OCI-LY1 (cell line): ENCODE data around the gene ZNF438.

ENCODE experiments used
- H2AFZ ChIP-seq: fragments of 200-600 bp; sonication (generic), shearing (Covaris generic); 2 replicates; pipeline ENCODE4 v1.6.0; 2014; ENCODE audit warnings: antibody characterized with exemption, mild to moderate bottlenecking, low read length
- H3F3A ChIP-seq: fragments of 200-600 bp; sonication (generic), shearing (Covaris generic); 2 replicates; pipeline ENCODE4 v1.6.0; 2014; ENCODE audit warnings: mild to moderate bottlenecking, antibody characterized with exemption, low read length, moderate library complexity; ENCODE audit not compliant: insufficient read depth
- H3K27ac ChIP-seq: fragments of 200-600 bp; sonication (generic); 2 replicates; pipeline ENCODE4 v1.5.1; 2014; ENCODE audit warnings: low read length, mixed run types, mild to moderate bottlenecking, low read depth; ENCODE audit not compliant: poor library complexity, severe bottlenecking
- H3K27me3 ChIP-seq: fragments of 200-600 bp; sonication (generic); 2 replicates; pipeline ENCODE4 v1.6.0; 2014; ENCODE audit warnings: antibody characterized with exemption, mild to moderate bottlenecking, low read length, moderate library complexity; ENCODE audit not compliant: insufficient read depth
- H3K36me3 ChIP-seq: fragments of 200-600 bp; sonication (generic); 2 replicates; pipeline ENCODE4 v1.6.1; 2014; ENCODE audit warnings: mild to moderate bottlenecking, antibody characterized with exemption, low read length, moderate library complexity, mixed read lengths; ENCODE audit not compliant: insufficient read depth
- H3K4me1 ChIP-seq: fragments of 200-600 bp; sonication (generic); 2 replicates; pipeline ENCODE4 v1.5.1; 2014; ENCODE audit warnings: mild to moderate bottlenecking, low read length, moderate library complexity; ENCODE audit not compliant: insufficient read depth, severe bottlenecking
- H3K4me2 ChIP-seq: fragments of 200-600 bp; sonication (generic), shearing (Covaris generic); 2 replicates; pipeline ENCODE4 v1.6.1; 2014; ENCODE audit warnings: low read length
- H3K4me3 ChIP-seq: fragments of 200-600 bp; sonication (generic); 2 replicates; pipeline ENCODE4 v1.5.1; 2014; ENCODE audit warnings: low read length, low read depth, mild to moderate bottlenecking, mixed read lengths; ENCODE audit not compliant: poor library complexity, severe bottlenecking
- H3K79me2 ChIP-seq: fragments of 200-600 bp; shearing (Covaris generic); 2 replicates; pipeline ENCODE4 v1.6.1; 2016; ENCODE audit warnings: mixed run types, low read length, mixed read lengths; ENCODE audit not compliant: insufficient read depth
- H3K9ac ChIP-seq: fragments of 200-600 bp; sonication (generic), shearing (Covaris generic); 2 replicates; pipeline ENCODE4 v1.6.1; 2014; ENCODE audit warnings: mild to moderate bottlenecking, low read length, mixed read lengths
- H3K9me2 ChIP-seq: fragments of 200-600 bp; sonication (generic), shearing (Covaris generic); 2 replicates; pipeline ENCODE4 v1.6.1; 2014; ENCODE audit warnings: low read depth, mild to moderate bottlenecking, low read length, mixed read lengths
- H3K9me3 ChIP-seq: fragments of 200-600 bp; shearing (Covaris generic); 2 replicates; pipeline ENCODE4 v1.6.1; 2014; ENCODE audit warnings: low read length, mixed read lengths
- H4K20me1 ChIP-seq: fragments of 200-600 bp; sonication (generic), shearing (Covaris generic); 2 replicates; pipeline ENCODE4 v1.6.0; 2016; ENCODE audit warnings: mild to moderate bottlenecking, low read length; ENCODE audit not compliant: insufficient read depth
- CTCF ChIP-seq: fragments of 200-600 bp; sonication (generic), shearing (Covaris generic); IDR thresholded peaks from 2 replicates; pipeline ENCODE4 v1.5.1; 2017; ENCODE audit warnings: mild to moderate bottlenecking, antibody characterized with exemption, low read length, moderate library complexity, mixed read lengths
- EZH2 ChIP-seq: fragments of 200-600 bp; sonication (generic), shearing (Covaris generic); IDR thresholded peaks from 2 replicates; pipeline ENCODE4 v1.8.0; 2017; ENCODE audit warnings: borderline replicate concordance, mixed run types, mild to moderate bottlenecking, antibody characterized with exemption, low read length, moderate library complexity, mixed read lengths

Gene ZNF438

GRCh38 chr10:30820261-30820991 is 211.2 kb downstream of the ZNF438 start:
- Histone ChIP-seq H3F3A (no peaks in the 10 kb centered on the region), H3K9me2 (no peaks in the 10 kb centered on the region), H3K4me3 (no peak overlapping the region), H3K36me3 (no peaks in the 10 kb centered on the region), H3K27me3 (peaks cover 3% of the 10 kb centered on the region; the same call in 1 of the 2 replicates), H3K79me2 (no peaks in the 10 kb centered on the region), H2AFZ (no peak overlapping the region), H3K4me1 (no peaks in the 10 kb centered on the region), H3K27ac (no peak overlapping the region), H3K9me3 (no peaks in the 10 kb centered on the region), H3K4me2 (no peak overlapping the region), H4K20me1 (no peaks in the 10 kb centered on the region), H3K9ac (no peak overlapping the region)
- TF ChIP-seq EZH2 (no peak), CTCF (no peak)

- no peak overlapping the region for H3K4me2 ChIP-seq
Observed at GRCh38 chr10:30819341-30820181, 212.1 kb downstream of the ZNF438 start.

GRCh38 chr10:30818854-30819253 is 212.8 kb downstream of the ZNF438 start:
- H3K27ac ChIP-seq, result no peak overlapping the region
- no peaks in the 10 kb centered on the region for H3K9me3 ChIP-seq
- H3K4me1 ChIP-seq, result no peaks in the 10 kb centered on the region
- H3K4me2 ChIP-seq, result no peak overlapping the region
- no peak overlapping the region for H3K4me3 ChIP-seq
- no peaks in the 10 kb centered on the region for H3F3A ChIP-seq
- no peak overlapping the region for H2AFZ ChIP-seq
- no peaks in the 10 kb centered on the region for H3K79me2 ChIP-seq
- TF ChIP-seq CTCF, result no peak
- no peak for TF ChIP-seq EZH2
- H4K20me1 ChIP-seq, result no peaks in the 10 kb centered on the region
- peaks cover 3% of the 10 kb centered on the region; the same call in 1 of the 2 replicates for H3K27me3 ChIP-seq
- no peak overlapping the region for H3K9ac ChIP-seq
- H3K9me2 ChIP-seq, result no peaks in the 10 kb centered on the region
- H3K36me3 ChIP-seq, result no peaks in the 10 kb centered on the region

More at GRCh38 chr10:30819341-30820181, 212.1 kb downstream of the ZNF438 start:
- Histone ChIP-seq H3K27me3 (peaks cover 3% of the 10 kb centered on the region; the same call in 1 of the 2 replicates), H3K79me2 (no peaks in the 10 kb centered on the region), H3F3A (no peaks in the 10 kb centered on the region), H3K9me2 (no peaks in the 10 kb centered on the region), H3K4me3 (no peak overlapping the region), H3K36me3 (no peaks in the 10 kb centered on the region), H3K27ac (no peak overlapping the region), H3K9ac (no peak overlapping the region), H3K4me1 (no peaks in the 10 kb centered on the region), H3K9me3 (no peaks in the 10 kb centered on the region), H2AFZ (no peak overlapping the region), H4K20me1 (no peaks in the 10 kb centered on the region)
- TF ChIP-seq EZH2, result no peak
- TF ChIP-seq CTCF, result no peak
